ENCODE results near the gene HSD3B1.
"Not testable (repeated sequence)": the region's sequence is repeated elsewhere in the genome, so short reads cannot be mapped to it uniquely, and the experiment has no call there.

HSD3B1 gene

GRCh38 chr1:119492763-119493162, 14.2 kb upstream of the HSD3B1 start:
- no peak for DNase-seq

- no peak for DNase-seq
Observed at GRCh38 chr1:119504831-119505230, 2.2 kb upstream of the HSD3B1 start.

GRCh38 chr1:119510046-119510445, 3.0 kb downstream of the HSD3B1 start:
- no peak for DNase-seq

- no peak for DNase-seq
Observed at GRCh38 chr1:119515221-119515620, 8.2 kb downstream of the HSD3B1 start.

GRCh38 chr1:119516247-119516646, 9.2 kb downstream of the HSD3B1 start:
- DNase-seq, result no peak

- DNase-seq, result no peak
Observed at GRCh38 chr1:119516680-119517079, 9.7 kb downstream of the HSD3B1 start.

GRCh38 chr1:119517667-119518066, 10.7 kb downstream of the HSD3B1 start:
- DNase-seq, result not testable (repeated sequence)

- no peak for DNase-seq
Observed at GRCh38 chr1:119531606-119532323, 24.8 kb downstream of the HSD3B1 start.

- DNase-seq, result no peak
Observed at GRCh38 chr1:119532324-119532910, 25.4 kb downstream of the HSD3B1 start.

- DNase-seq, result no peak
Observed at GRCh38 chr1:119535381-119535780, 28.4 kb downstream of the HSD3B1 start.

- no peak for DNase-seq
Observed at GRCh38 chr1:119537966-119538365, 31.0 kb downstream of the HSD3B1 start.

GRCh38 chr1:119539636-119540035, 32.6 kb downstream of the HSD3B1 start:
- DNase-seq, result no peak

GRCh38 chr1:119541389-119541788, 34.4 kb downstream of the HSD3B1 start:
- DNase-seq, result no peak

- DNase-seq, result no peak
Observed at GRCh38 chr1:119542492-119542946, 35.5 kb downstream of the HSD3B1 start.

- no peak for DNase-seq
Observed at GRCh38 chr1:119544165-119544762, 37.3 kb downstream of the HSD3B1 start.

- DNase-seq, result no peak
Observed at GRCh38 chr1:119546641-119547040, 39.6 kb downstream of the HSD3B1 start.

- no peak for DNase-seq
Observed at GRCh38 chr1:119547306-119547705, 40.3 kb downstream of the HSD3B1 start.

GRCh38 chr1:119547805-119548204, 40.8 kb downstream of the HSD3B1 start:
- no peak for DNase-seq

- DNase-seq, result peak; percentile 78
Observed at GRCh38 chr1:119549719-119550132, 42.7 kb downstream of the HSD3B1 start.

GRCh38 chr1:119550381-119550780, 43.4 kb downstream of the HSD3B1 start:
- DNase-seq, result peak; percentile 47

- no peak for DNase-seq
Observed at GRCh38 chr1:119551218-119551617, 44.2 kb downstream of the HSD3B1 start.

GRCh38 chr1:119552656-119553055, 45.6 kb downstream of the HSD3B1 start:
- not testable (repeated sequence) for DNase-seq

GRCh38 chr1:119553302-119554071, 46.5 kb downstream of the HSD3B1 start:
- not testable (repeated sequence) for DNase-seq
